WTC11 (cell line): ENCODE results near the gene WNT5A. TPM values are rescaled to one million over a fixed set of nuclear protein-coding genes. Genes with fewer than 3 reads are reported as not detected.

ENCODE experiments used
- ATAC-seq: fragments of 200-7000 bp; cut with Tn5 transposase; 2 replicates; pipeline ENCODE4 v1.10.0; 2021; ENCODE audit warnings: mild to moderate bottlenecking, moderate library complexity
- CTCF ChIA-PET: fragments of 300-600 bp; sonication (Branson Sonifier 250); formaldehyde crosslinking; loops from one replicate; lab custom pipeline; 2021; ENCODE audit warnings: antibody characterized with exemption; lab: Charles Lee
- POLR2A ChIA-PET: fragments of 350-600 bp; sonication (Branson Sonifier 250); formaldehyde crosslinking; loops from one replicate; lab custom pipeline; 2021; ENCODE audit warnings: antibody characterized with exemption; lab: Charles Lee
- DNase-seq: peaks from one replicate; pipeline ENCODE4 v3.0.0; 2021; ENCODE audit warnings: low spot score
- H3K27ac Mint-ChIP-seq: 2 replicates; pipeline ENCODE4 v1.8.0; 2021; ENCODE audit warnings: mixed read lengths
- H3K27me3 Mint-ChIP-seq: 2 replicates; pipeline ENCODE4 v1.8.0; 2021; ENCODE audit warnings: low read depth, mild to moderate bottlenecking, moderate library complexity, mixed read lengths
- H3K36me3 Mint-ChIP-seq: 2 replicates; pipeline ENCODE4 v1.8.0; 2021; ENCODE audit warnings: mixed read lengths
- H3K4me1 Mint-ChIP-seq: 2 replicates; pipeline ENCODE4 v1.8.0; 2022; ENCODE audit warnings: mixed read lengths
- H3K4me3 Mint-ChIP-seq: 2 replicates; pipeline ENCODE4 v1.8.0; 2021; ENCODE audit warnings: mild to moderate bottlenecking, moderate library complexity, mixed read lengths
- H3K9me3 Mint-ChIP-seq: 2 replicates; pipeline ENCODE4 v1.8.0; 2021; ENCODE audit warnings: mixed read lengths
- ATF1 ChIP-seq: sonication (generic); formaldehyde crosslinking; IDR thresholded peaks from 2 replicates; pipeline ENCODE4 v1.8.1; 2023; ENCODE audit warnings: mild to moderate bottlenecking, moderate library complexity, missing genetic modification reagents
- CREB1 ChIP-seq: sonication (generic); formaldehyde crosslinking; IDR thresholded peaks from 2 replicates; pipeline ENCODE4 v1.8.0; 2023; ENCODE audit warnings: mild to moderate bottlenecking, missing genetic modification reagents
- ESRRA ChIP-seq: sonication (generic); formaldehyde crosslinking; IDR thresholded peaks from 2 replicates; pipeline ENCODE4 v1.8.1; 2022; ENCODE audit warnings: mild to moderate bottlenecking, missing genetic modification reagents, borderline replicate concordance
- FOXP1 ChIP-seq: sonication (generic); formaldehyde crosslinking; IDR thresholded peaks from 2 replicates; pipeline ENCODE4 v1.8.0; 2022; ENCODE audit warnings: missing genetic modification reagents, mild to moderate bottlenecking, moderate library complexity, borderline replicate concordance
- KAT7 ChIP-seq: sonication (generic); formaldehyde crosslinking; IDR thresholded peaks from 2 replicates; pipeline ENCODE4 v1.8.1; 2023; ENCODE audit warnings: missing genetic modification reagents, mild to moderate bottlenecking, borderline replicate concordance
- NFATC4 ChIP-seq: fragments of 250-450 bp; sonication (Bioruptor Pico); IDR thresholded peaks from 2 replicates; pipeline ENCODE4 v1.9.0; 2021; ENCODE audit warnings: mild to moderate bottlenecking
- SMAD4 ChIP-seq: sonication (generic); formaldehyde crosslinking; IDR thresholded peaks from 2 replicates; pipeline ENCODE4 v1.8.0; 2022; ENCODE audit warnings: mild to moderate bottlenecking, missing genetic modification reagents
- SP1 ChIP-seq: sonication (generic); formaldehyde crosslinking; conservative IDR thresholded peaks from 2 replicates; pipeline ENCODE4 v1.8.1; 2022; ENCODE audit warnings: missing genetic modification reagents
- TCF7 ChIP-seq: sonication (generic); formaldehyde crosslinking; IDR thresholded peaks from 2 replicates; pipeline ENCODE4 v1.8.0; 2022; ENCODE audit warnings: mild to moderate bottlenecking, low read depth, missing genetic modification reagents, moderate library complexity
- TEAD4 ChIP-seq: sonication (generic); formaldehyde crosslinking; IDR thresholded peaks from 2 replicates; pipeline ENCODE4 v1.8.0; 2022; ENCODE audit warnings: mild to moderate bottlenecking, missing genetic modification reagents
- total RNA-seq: library from RNA; stranded (reverse); gene quantifications from 3 replicates; pipeline ENCODE4 v1.2.3, GENCODE V29; 2021
- TF ChIP-seq, protein P1 (sequence below): fragments of 250-450 bp; sonication (Bioruptor Pico); IDR thresholded peaks from 2 replicates; pipeline ENCODE4 v1.9.0; 2021; ENCODE audit warnings: mild to moderate bottlenecking, borderline replicate concordance
- TF ChIP-seq, protein P2 (sequence below): sonication (generic); formaldehyde crosslinking; IDR thresholded peaks from 2 replicates; pipeline ENCODE4 v1.8.1; 2023; ENCODE audit warnings: mild to moderate bottlenecking, missing genetic modification reagents, borderline replicate concordance
- TF ChIP-seq, protein P3 (sequence below): sonication (generic); formaldehyde crosslinking; IDR thresholded peaks from 2 replicates; pipeline ENCODE4 v1.8.0; 2022; ENCODE audit warnings: missing genetic modification reagents
- TF ChIP-seq, protein P4 (sequence below): sonication (generic); formaldehyde crosslinking; IDR thresholded peaks from 2 replicates; pipeline ENCODE4 v1.8.1; 2022; ENCODE audit warnings: missing genetic modification reagents, borderline replicate concordance
- TF ChIP-seq, protein P5 (sequence below): sonication (generic); formaldehyde crosslinking; IDR thresholded peaks from 2 replicates; pipeline ENCODE4 v1.8.1; 2023; ENCODE audit warnings: mild to moderate bottlenecking, missing genetic modification reagents, moderate library complexity
- TF ChIP-seq, protein P6 (sequence below): sonication (generic); formaldehyde crosslinking; IDR thresholded peaks from 2 replicates; pipeline ENCODE4 v1.8.1; 2023; ENCODE audit warnings: mild to moderate bottlenecking, missing genetic modification reagents
- TF ChIP-seq, protein P7 (sequence below): fragments of 250-450 bp; sonication (Bioruptor Pico); IDR thresholded peaks from 2 replicates; pipeline ENCODE4 v1.9.0; 2021; ENCODE audit warnings: moderate library complexity, mild to moderate bottlenecking, inconsistent platforms, borderline replicate concordance

The WNT5A gene
- total RNA-seq, 1 experiment from 2014 or later, result 10.6 TPM

DNA sequence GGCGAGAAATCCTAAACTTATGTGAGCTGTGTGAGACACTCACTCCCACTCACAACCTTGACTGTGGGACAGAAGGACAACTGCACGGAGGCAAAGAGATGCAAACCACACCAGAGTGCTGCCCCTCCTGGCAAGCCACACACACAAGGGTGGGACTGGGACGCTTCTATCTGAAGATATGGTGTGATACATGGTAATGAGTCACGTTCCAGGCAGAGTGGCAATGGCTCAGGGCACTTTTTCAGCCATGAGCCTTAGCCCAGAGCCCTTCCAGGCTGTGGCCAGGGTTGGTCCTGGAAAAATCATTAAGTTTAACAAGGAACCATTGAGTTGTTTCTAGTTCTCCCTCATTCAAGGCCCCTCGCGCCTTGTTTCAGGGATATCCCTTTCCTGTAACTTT, 56.1 kb downstream of the WNT5A start:
- TF ChIP-seq, protein P1, sequence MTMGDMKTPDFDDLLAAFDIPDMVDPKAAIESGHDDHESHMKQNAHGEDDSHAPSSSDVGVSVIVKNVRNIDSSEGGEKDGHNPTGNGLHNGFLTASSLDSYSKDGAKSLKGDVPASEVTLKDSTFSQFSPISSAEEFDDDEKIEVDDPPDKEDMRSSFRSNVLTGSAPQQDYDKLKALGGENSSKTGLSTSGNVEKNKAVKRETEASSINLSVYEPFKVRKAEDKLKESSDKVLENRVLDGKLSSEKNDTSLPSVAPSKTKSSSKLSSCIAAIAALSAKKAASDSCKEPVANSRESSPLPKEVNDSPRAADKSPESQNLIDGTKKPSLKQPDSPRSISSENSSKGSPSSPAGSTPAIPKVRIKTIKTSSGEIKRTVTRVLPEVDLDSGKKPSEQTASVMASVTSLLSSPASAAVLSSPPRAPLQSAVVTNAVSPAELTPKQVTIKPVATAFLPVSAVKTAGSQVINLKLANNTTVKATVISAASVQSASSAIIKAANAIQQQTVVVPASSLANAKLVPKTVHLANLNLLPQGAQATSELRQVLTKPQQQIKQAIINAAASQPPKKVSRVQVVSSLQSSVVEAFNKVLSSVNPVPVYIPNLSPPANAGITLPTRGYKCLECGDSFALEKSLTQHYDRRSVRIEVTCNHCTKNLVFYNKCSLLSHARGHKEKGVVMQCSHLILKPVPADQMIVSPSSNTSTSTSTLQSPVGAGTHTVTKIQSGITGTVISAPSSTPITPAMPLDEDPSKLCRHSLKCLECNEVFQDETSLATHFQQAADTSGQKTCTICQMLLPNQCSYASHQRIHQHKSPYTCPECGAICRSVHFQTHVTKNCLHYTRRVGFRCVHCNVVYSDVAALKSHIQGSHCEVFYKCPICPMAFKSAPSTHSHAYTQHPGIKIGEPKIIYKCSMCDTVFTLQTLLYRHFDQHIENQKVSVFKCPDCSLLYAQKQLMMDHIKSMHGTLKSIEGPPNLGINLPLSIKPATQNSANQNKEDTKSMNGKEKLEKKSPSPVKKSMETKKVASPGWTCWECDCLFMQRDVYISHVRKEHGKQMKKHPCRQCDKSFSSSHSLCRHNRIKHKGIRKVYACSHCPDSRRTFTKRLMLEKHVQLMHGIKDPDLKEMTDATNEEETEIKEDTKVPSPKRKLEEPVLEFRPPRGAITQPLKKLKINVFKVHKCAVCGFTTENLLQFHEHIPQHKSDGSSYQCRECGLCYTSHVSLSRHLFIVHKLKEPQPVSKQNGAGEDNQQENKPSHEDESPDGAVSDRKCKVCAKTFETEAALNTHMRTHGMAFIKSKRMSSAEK, result no peak
- no peak for TF ChIP-seq KAT7 (CRISPR knock-in tag)
- TF ChIP-seq CREB1 (CRISPR knock-in tag), result no peak
- TF ChIP-seq, protein P2, sequence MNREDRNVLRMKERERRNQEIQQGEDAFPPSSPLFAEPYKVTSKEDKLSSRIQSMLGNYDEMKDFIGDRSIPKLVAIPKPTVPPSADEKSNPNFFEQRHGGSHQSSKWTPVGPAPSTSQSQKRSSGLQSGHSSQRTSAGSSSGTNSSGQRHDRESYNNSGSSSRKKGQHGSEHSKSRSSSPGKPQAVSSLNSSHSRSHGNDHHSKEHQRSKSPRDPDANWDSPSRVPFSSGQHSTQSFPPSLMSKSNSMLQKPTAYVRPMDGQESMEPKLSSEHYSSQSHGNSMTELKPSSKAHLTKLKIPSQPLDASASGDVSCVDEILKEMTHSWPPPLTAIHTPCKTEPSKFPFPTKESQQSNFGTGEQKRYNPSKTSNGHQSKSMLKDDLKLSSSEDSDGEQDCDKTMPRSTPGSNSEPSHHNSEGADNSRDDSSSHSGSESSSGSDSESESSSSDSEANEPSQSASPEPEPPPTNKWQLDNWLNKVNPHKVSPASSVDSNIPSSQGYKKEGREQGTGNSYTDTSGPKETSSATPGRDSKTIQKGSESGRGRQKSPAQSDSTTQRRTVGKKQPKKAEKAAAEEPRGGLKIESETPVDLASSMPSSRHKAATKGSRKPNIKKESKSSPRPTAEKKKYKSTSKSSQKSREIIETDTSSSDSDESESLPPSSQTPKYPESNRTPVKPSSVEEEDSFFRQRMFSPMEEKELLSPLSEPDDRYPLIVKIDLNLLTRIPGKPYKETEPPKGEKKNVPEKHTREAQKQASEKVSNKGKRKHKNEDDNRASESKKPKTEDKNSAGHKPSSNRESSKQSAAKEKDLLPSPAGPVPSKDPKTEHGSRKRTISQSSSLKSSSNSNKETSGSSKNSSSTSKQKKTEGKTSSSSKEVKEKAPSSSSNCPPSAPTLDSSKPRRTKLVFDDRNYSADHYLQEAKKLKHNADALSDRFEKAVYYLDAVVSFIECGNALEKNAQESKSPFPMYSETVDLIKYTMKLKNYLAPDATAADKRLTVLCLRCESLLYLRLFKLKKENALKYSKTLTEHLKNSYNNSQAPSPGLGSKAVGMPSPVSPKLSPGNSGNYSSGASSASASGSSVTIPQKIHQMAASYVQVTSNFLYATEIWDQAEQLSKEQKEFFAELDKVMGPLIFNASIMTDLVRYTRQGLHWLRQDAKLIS, result no peak
- TF ChIP-seq ESRRA (CRISPR knock-in tag), result no peak
- TF ChIP-seq TEAD4 (CRISPR knock-in tag), result no peak
- TF ChIP-seq NFATC4 (CRISPR knock-in tag), result no peak
- TF ChIP-seq, protein P3, sequence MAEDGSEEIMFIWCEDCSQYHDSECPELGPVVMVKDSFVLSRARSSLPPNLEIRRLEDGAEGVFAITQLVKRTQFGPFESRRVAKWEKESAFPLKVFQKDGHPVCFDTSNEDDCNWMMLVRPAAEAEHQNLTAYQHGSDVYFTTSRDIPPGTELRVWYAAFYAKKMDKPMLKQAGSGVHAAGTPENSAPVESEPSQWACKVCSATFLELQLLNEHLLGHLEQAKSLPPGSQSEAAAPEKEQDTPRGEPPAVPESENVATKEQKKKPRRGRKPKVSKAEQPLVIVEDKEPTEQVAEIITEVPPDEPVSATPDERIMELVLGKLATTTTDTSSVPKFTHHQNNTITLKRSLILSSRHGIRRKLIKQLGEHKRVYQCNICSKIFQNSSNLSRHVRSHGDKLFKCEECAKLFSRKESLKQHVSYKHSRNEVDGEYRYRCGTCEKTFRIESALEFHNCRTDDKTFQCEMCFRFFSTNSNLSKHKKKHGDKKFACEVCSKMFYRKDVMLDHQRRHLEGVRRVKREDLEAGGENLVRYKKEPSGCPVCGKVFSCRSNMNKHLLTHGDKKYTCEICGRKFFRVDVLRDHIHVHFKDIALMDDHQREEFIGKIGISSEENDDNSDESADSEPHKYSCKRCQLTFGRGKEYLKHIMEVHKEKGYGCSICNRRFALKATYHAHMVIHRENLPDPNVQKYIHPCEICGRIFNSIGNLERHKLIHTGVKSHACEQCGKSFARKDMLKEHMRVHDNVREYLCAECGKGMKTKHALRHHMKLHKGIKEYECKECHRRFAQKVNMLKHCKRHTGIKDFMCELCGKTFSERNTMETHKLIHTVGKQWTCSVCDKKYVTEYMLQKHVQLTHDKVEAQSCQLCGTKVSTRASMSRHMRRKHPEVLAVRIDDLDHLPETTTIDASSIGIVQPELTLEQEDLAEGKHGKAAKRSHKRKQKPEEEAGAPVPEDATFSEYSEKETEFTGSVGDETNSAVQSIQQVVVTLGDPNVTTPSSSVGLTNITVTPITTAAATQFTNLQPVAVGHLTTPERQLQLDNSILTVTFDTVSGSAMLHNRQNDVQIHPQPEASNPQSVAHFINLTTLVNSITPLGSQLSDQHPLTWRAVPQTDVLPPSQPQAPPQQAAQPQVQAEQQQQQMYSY (CRISPR knock-in tag), result no peak
- TF ChIP-seq, protein P4, sequence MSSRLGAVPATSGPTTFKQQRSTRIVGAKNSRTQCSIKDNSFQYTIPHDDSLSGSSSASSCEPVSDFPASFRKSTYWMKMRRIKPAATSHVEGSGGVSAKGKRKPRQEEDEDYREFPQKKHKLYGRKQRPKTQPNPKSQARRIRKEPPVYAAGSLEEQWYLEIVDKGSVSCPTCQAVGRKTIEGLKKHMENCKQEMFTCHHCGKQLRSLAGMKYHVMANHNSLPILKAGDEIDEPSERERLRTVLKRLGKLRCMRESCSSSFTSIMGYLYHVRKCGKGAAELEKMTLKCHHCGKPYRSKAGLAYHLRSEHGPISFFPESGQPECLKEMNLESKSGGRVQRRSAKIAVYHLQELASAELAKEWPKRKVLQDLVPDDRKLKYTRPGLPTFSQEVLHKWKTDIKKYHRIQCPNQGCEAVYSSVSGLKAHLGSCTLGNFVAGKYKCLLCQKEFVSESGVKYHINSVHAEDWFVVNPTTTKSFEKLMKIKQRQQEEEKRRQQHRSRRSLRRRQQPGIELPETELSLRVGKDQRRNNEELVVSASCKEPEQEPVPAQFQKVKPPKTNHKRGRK (CRISPR knock-in tag), result no peak
- TF ChIP-seq ATF1, result no peak
- TF ChIP-seq, protein P5, sequence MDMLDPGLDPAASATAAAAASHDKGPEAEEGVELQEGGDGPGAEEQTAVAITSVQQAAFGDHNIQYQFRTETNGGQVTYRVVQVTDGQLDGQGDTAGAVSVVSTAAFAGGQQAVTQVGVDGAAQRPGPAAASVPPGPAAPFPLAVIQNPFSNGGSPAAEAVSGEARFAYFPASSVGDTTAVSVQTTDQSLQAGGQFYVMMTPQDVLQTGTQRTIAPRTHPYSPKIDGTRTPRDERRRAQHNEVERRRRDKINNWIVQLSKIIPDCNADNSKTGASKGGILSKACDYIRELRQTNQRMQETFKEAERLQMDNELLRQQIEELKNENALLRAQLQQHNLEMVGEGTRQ (CRISPR knock-in tag), result no peak
- no peak for TF ChIP-seq FOXP1
- TF ChIP-seq, protein P6, sequence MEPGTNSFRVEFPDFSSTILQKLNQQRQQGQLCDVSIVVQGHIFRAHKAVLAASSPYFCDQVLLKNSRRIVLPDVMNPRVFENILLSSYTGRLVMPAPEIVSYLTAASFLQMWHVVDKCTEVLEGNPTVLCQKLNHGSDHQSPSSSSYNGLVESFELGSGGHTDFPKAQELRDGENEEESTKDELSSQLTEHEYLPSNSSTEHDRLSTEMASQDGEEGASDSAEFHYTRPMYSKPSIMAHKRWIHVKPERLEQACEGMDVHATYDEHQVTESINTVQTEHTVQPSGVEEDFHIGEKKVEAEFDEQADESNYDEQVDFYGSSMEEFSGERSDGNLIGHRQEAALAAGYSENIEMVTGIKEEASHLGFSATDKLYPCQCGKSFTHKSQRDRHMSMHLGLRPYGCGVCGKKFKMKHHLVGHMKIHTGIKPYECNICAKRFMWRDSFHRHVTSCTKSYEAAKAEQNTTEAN (CRISPR knock-in tag), result no peak
- TF ChIP-seq SMAD4, result no peak
- TF ChIP-seq, protein P7, sequence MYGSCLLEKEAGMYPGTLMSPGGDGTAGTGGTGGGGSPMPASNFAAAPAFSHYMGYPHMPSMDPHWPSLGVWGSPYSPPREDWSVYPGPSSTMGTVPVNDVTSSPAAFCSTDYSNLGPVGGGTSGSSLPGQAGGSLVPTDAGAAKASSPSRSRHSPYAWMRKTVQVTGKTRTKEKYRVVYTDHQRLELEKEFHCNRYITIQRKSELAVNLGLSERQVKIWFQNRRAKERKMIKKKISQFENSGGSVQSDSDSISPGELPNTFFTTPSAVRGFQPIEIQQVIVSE (CRISPR knock-in tag), result no peak
- TF ChIP-seq SP1 (CRISPR knock-in tag), result no peak
- no peak for TF ChIP-seq TCF7 (CRISPR knock-in tag)
- TF ChIP-seq, all 79 proteins: peak for 0
- no peak for DNase-seq
- Mint-ChIP-seq H3K36me3 (no peaks in the 10 kb centered on the region), H3K27me3 (peaks cover 4% of the 10 kb centered on the region; the same call in 1 of the 2 replicates), H3K4me3 (no peak overlapping the region), H3K9me3 (no peaks in the 10 kb centered on the region), H3K4me1 (no peaks in the 10 kb centered on the region), H3K27ac (no peak overlapping the region)
- ChIA-PET CTCF (no interaction called here), POLR2A (no interaction called here)
- no peak for ATAC-seq
